GM12878 (cell line): ENCODE results near the gene CACNA1S. TPM values are rescaled to one million over a fixed set of nuclear protein-coding genes. Genes with fewer than 3 reads are reported as not detected.

ENCODE experiments used
- ATF3 ChIP-seq: IDR thresholded peaks from 2 replicates; pipeline ENCODE4 v1.6.1; 2011; ENCODE audit warnings: low read depth, mild to moderate bottlenecking, low read length, moderate library complexity, borderline replicate concordance; ENCODE audit errors: extremely low read depth
- BHLHE40 ChIP-seq, 2 experiments: fragments of 450-650 bp in 1 of 2; IDR thresholded peaks; 2 replicates each; pipeline ENCODE4 v1.6.1; 2011 to 2017; ENCODE audit warnings: low read depth in 2 of 2, borderline replicate concordance in 1 of 2, improper control_type of control experiment in 1 of 2, low read length in 1 of 2, mild to moderate bottlenecking in 1 of 2
- CBX5 ChIP-seq: sonication (generic); IDR thresholded peaks from 2 replicates; pipeline ENCODE4 v1.6.1; 2016; ENCODE audit warnings: low read depth, moderate library complexity, mild to moderate bottlenecking, inconsistent platforms
- CREM ChIP-seq: IDR thresholded peaks from 2 replicates; pipeline ENCODE4 v1.6.1; 2014; ENCODE audit warnings: antibody characterized with exemption, low read depth
- FOXM1 ChIP-seq: IDR thresholded peaks from 2 replicates; pipeline ENCODE4 v1.6.1; 2012; ENCODE audit warnings: low read depth, mild to moderate bottlenecking, inconsistent platforms, low read length, moderate library complexity
- HCFC1 ChIP-seq: fragments of 150-350 bp; IDR thresholded peaks from 2 replicates; pipeline ENCODE4 v1.6.1; 2014; ENCODE audit warnings: low read length
- LARP7 ChIP-seq: fragments of 450-650 bp; IDR thresholded peaks from 2 replicates; pipeline ENCODE4 v1.6.1; 2017; ENCODE audit warnings: mild to moderate bottlenecking
- MYB ChIP-seq: fragments of 150-350 bp; IDR thresholded peaks from 2 replicates; pipeline ENCODE4 v1.6.1; 2014; ENCODE audit warnings: mild to moderate bottlenecking, low read depth, low read length, borderline replicate concordance
- PAX5 ChIP-seq: IDR thresholded peaks from 2 replicates; pipeline ENCODE4 v1.6.1; 2011; ENCODE audit warnings: low read depth, low read length, borderline replicate concordance
- PML ChIP-seq: IDR thresholded peaks from 2 replicates; pipeline ENCODE4 v1.6.1; 2012; ENCODE audit warnings: low read length, inconsistent platforms
- PRDM15 ChIP-seq: fragments of 450-650 bp; formaldehyde crosslinking; IDR thresholded peaks from 2 replicates; pipeline ENCODE4 v1.4.0; 2020; ENCODE audit warnings: mild to moderate bottlenecking, moderate library complexity
- SKIL ChIP-seq: fragments of 450-650 bp; IDR thresholded peaks from 2 replicates; pipeline ENCODE4 v1.6.1; 2017; ENCODE audit warnings: mild to moderate bottlenecking, low read depth, inconsistent platforms; ENCODE audit not compliant: poor library complexity, severe bottlenecking
- SMAD5 ChIP-seq: IDR thresholded peaks from 2 replicates; pipeline ENCODE4 v1.6.1; 2016; ENCODE audit warnings: antibody characterized with exemption, low read depth
- SPI1 ChIP-seq: IDR thresholded peaks from 2 replicates; pipeline ENCODE4 v1.6.1; 2011; ENCODE audit warnings: low read depth, mild to moderate bottlenecking, low read length, moderate library complexity, borderline replicate concordance; ENCODE audit not compliant: insufficient read depth
- SREBF1 ChIP-seq: IDR thresholded peaks from 2 replicates; pipeline ENCODE4 v1.6.1; 2012; ENCODE audit warnings: mild to moderate bottlenecking, low read length
- SUZ12 ChIP-seq: fragments of 200-600 bp; sonication (generic); IDR thresholded peaks from one replicate; pipeline ENCODE4 v1.6.1; 2018; ENCODE audit warnings: antibody characterized with exemption, mild to moderate bottlenecking; ENCODE audit not compliant: unreplicated experiment
- TCF3 ChIP-seq: IDR thresholded peaks from 2 replicates; pipeline ENCODE4 v1.6.1; 2012; ENCODE audit warnings: low read depth, mild to moderate bottlenecking, low read length, borderline replicate concordance; ENCODE audit not compliant: insufficient read depth
- polyA plus RNA-seq, 11 experiments: library from polyadenylated mRNA; depleted of rRNA in 4 of 11; unstranded in 6 of 11; stranded (reverse) in 5 of 11; fragments of >200 nt; fragmentation: Nextera tagmentation in 4 of 11; fragmentation: Illumina TruSeq in 1 of 11; extraction: Ambion mirVana in 4 of 11; extraction: Trizol in 1 of 11; gene quantifications; 1 replicate in 1 of 11; 2 replicates in 10 of 11; pipeline versions ENCODE4 v1.2.1 to v1.2.3, GENCODE V29; 2011 to 2016; ENCODE audit warnings: inconsistent platforms in 2 of 11, missing spikeins in 2 of 11, low read depth in 1 of 11
- total RNA-seq, 4 experiments: library from RNA; depleted of rRNA in 3 of 4; stranded (reverse); fragments of >200 nt in 3 of 4; fragmentation: Illumina TruSeq in 1 of 4; extraction: Trizol in 1 of 4; gene quantifications; 2 replicates each; pipeline versions ENCODE4 v1.2.1 to v1.2.3, GENCODE V29; 2013 to 2021
- TF ChIP-seq, protein P1 (sequence below): fragments of 450-650 bp; formaldehyde crosslinking; IDR thresholded peaks from 2 replicates; pipeline ENCODE4 v1.5.0; 2022; ENCODE audit warnings: mild to moderate bottlenecking, missing genetic modification characterization
- TF ChIP-seq, protein P2 (sequence below): IDR thresholded peaks from 2 replicates; pipeline ENCODE4 v1.6.1; 2011; ENCODE audit warnings: low read depth, low read length, improper control_type of control experiment, borderline replicate concordance

CACNA1S gene
- total and polyA plus RNA-seq, 10 of the 15 experiments (the other 5 are each of a cell fraction or from before 2014, with no cell fraction given) = under 0.01 to 0.04 (median 0.02) TPM; not detected in 6

DNA sequence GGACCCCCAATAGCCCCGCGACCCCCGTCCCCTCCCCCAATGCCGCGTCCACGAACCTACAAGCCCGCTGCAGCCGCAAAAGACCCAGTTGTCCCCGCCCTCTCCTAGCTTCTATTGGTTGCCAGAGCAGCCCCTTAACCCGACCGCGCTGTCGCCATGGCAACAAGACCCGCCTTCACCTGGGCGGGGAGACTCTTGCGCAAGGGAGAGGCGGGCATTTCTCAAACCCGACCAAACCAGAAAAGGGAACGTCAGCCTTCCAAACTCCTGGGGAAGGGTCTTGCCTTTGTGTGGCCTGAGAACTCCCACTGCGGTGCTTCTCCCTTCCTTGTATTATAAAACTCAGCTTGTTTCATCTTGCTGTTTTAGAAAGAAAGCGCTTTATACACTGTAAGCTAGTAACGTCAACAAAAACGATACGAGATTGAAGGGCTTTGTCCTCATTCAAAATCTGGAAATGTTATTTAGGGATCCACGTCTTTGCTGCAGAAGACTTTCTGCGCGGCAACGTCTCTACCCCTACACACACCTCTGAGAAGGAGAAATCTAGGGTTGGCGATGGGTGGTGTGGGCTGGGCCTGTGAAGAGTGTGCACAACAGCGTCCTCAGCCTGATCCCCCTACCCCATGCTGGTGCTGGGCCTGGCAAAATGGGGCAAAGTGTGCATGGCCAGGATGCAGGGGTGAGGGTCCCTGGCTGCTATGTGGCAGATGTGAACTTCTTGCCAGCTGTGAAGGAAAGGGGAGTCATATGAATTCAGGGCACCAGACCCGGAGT is 42.4 kb upstream of the CACNA1S start, which contains the start of gene TMEM9 (continued):
- no peak for TF ChIP-seq FOXM1
- no peak for TF ChIP-seq SKIL
- no peak for TF ChIP-seq SMAD5
- no peak; the same call in 1 of the 2 replicates for TF ChIP-seq HCFC1
- no peak for TF ChIP-seq PAX5
- no peak for TF ChIP-seq SUZ12
- TF ChIP-seq SREBF1 = no peak
- TF ChIP-seq SPI1 = no peak
- TF ChIP-seq LARP7 = no peak
- TF ChIP-seq PML = no peak
- no peak for TF ChIP-seq PRDM15 (CRISPR knock-in tag)
- TF ChIP-seq BHLHE40 (IDR thresholded peaks at IDR 0.05; ENCODE audit: borderline replicate concordance in 1 of 2, low read depth in 2 of 2, low read length in 1 of 2) = no peak
- TF ChIP-seq ATF3 = no peak
- TF ChIP-seq CREM = peak; percentile 44; the same call in 1 of the 2 replicates
- TF ChIP-seq, protein P1, sequence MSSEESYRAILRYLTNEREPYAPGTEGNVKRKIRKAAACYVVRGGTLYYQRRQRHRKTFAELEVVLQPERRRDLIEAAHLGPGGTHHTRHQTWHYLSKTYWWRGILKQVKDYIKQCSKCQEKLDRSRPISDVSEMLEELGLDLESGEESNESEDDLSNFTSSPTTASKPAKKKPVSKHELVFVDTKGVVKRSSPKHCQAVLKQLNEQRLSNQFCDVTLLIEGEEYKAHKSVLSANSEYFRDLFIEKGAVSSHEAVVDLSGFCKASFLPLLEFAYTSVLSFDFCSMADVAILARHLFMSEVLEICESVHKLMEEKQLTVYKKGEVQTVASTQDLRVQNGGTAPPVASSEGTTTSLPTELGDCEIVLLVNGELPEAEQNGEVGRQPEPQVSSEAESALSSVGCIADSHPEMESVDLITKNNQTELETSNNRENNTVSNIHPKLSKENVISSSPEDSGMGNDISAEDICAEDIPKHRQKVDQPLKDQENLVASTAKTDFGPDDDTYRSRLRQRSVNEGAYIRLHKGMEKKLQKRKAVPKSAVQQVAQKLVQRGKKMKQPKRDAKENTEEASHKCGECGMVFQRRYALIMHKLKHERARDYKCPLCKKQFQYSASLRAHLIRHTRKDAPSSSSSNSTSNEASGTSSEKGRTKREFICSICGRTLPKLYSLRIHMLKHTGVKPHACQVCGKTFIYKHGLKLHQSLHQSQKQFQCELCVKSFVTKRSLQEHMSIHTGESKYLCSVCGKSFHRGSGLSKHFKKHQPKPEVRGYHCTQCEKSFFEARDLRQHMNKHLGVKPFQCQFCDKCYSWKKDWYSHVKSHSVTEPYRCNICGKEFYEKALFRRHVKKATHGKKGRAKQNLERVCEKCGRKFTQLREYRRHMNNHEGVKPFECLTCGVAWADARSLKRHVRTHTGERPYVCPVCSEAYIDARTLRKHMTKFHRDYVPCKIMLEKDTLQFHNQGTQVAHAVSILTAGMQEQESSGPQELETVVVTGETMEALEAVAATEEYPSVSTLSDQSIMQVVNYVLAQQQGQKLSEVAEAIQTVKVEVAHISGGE (CRISPR knock-in tag) = no peak
- TF ChIP-seq TCF3 = no peak
- no peak for TF ChIP-seq MYB
- TF ChIP-seq, protein P2, sequence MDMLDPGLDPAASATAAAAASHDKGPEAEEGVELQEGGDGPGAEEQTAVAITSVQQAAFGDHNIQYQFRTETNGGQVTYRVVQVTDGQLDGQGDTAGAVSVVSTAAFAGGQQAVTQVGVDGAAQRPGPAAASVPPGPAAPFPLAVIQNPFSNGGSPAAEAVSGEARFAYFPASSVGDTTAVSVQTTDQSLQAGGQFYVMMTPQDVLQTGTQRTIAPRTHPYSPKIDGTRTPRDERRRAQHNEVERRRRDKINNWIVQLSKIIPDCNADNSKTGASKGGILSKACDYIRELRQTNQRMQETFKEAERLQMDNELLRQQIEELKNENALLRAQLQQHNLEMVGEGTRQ = no peak
- no peak for TF ChIP-seq CBX5
